ENCODE measurements around the gene MAL. TPM values are rescaled to one million over a fixed set of nuclear protein-coding genes. Genes with fewer than 3 reads are reported as not detected.

The MAL gene
- total RNA-seq, 2 donors from 2014 or later: 127 to 159 TPM

- Mint-ChIP-seq H3K27ac (peak overlapping the region; percentile 91), H3K36me3 (ENCODE audit: low read depth) (no peaks in the 10 kb centered on the region), H3K27me3 (no peaks in the 10 kb centered on the region), H3K4me3 (peak overlapping the region; percentile 85), H3K4me1 (peaks cover 24% of the 10 kb centered on the region)
- no peaks in the 10 kb centered on the region for H3K9me3 ChIP-seq (ENCODE audit: control insufficient read depth, low read length, poor library complexity, severe bottlenecking)
- no peak for DNase-seq
- peak; percentile 63 for ATAC-seq
These were observed 37.8 kb downstream of the MAL start for GRCh38 chr2:95063086-95063958.

GRCh38 chr2:95068256-95068655 lies 42.7 kb downstream of the MAL start:
- Mint-ChIP-seq H3K27ac (no peak overlapping the region), H3K4me1 (peaks cover 14% of the 10 kb centered on the region), H3K27me3 (no peaks in the 10 kb centered on the region), H3K36me3 (ENCODE audit: low read depth) (no peaks in the 10 kb centered on the region), H3K4me3 (no peak overlapping the region)
- no peak for ATAC-seq
- no peak for DNase-seq
- no peaks in the 10 kb centered on the region for H3K9me3 ChIP-seq (ENCODE audit: control insufficient read depth, low read length, poor library complexity, severe bottlenecking)

GRCh38 chr2:95069465-95069864 lies 44.0 kb downstream of the MAL start:
- no peak overlapping the region for H3K4me3 Mint-ChIP-seq
- H3K27me3 Mint-ChIP-seq: no peaks in the 10 kb centered on the region
- ATAC-seq (no peak), DNase-seq (no peak)
- H3K36me3 Mint-ChIP-seq (ENCODE audit: low read depth): no peaks in the 10 kb centered on the region
- H3K9me3 ChIP-seq (ENCODE audit: control insufficient read depth, low read length, poor library complexity, severe bottlenecking): no peaks in the 10 kb centered on the region
- peaks cover 16% of the 10 kb centered on the region for H3K4me1 Mint-ChIP-seq
- no peak overlapping the region for H3K27ac Mint-ChIP-seq

GRCh38 chr2:95071856-95072255 lies 46.3 kb downstream of the MAL start:
- ATAC-seq: no peak
- Mint-ChIP-seq H3K4me1 (peaks cover 38% of the 10 kb centered on the region), H3K27ac (no peak overlapping the region), H3K36me3 (ENCODE audit: low read depth) (no peaks in the 10 kb centered on the region), H3K27me3 (no peaks in the 10 kb centered on the region), H3K4me3 (no peak overlapping the region)
- no peaks in the 10 kb centered on the region for H3K9me3 ChIP-seq (ENCODE audit: control insufficient read depth, low read length, poor library complexity, severe bottlenecking)
- DNase-seq: no peak

GRCh38 chr2:95072424-95072823 lies 46.9 kb downstream of the MAL start:
- DNase-seq (no peak), ATAC-seq (no peak)
- H3K4me1 Mint-ChIP-seq: peaks cover 42% of the 10 kb centered on the region
- H3K9me3 ChIP-seq (ENCODE audit: control insufficient read depth, low read length, poor library complexity, severe bottlenecking): no peaks in the 10 kb centered on the region
- H3K4me3 Mint-ChIP-seq: no peak overlapping the region
- H3K36me3 Mint-ChIP-seq (ENCODE audit: low read depth): no peaks in the 10 kb centered on the region
- no peak overlapping the region for H3K27ac Mint-ChIP-seq
- no peaks in the 10 kb centered on the region for H3K27me3 Mint-ChIP-seq

- no peaks in the 10 kb centered on the region for H3K9me3 ChIP-seq (ENCODE audit: control insufficient read depth, low read length, poor library complexity, severe bottlenecking)
- no peaks in the 10 kb centered on the region for H3K36me3 Mint-ChIP-seq (ENCODE audit: low read depth)
- no peaks in the 10 kb centered on the region for H3K27me3 Mint-ChIP-seq
- DNase-seq (no peak), ATAC-seq (no peak)
- H3K4me3 Mint-ChIP-seq: peak overlapping the region; percentile 85
- H3K27ac Mint-ChIP-seq: peak overlapping the region; percentile 94
- H3K4me1 Mint-ChIP-seq: peaks cover 49% of the 10 kb centered on the region
These were observed 48.6 kb downstream of the MAL start for GRCh38 chr2:95073856-95074662.

- Mint-ChIP-seq H3K4me3 (peak overlapping the region; percentile 85), H3K36me3 (ENCODE audit: low read depth) (no peaks in the 10 kb centered on the region), H3K27me3 (no peaks in the 10 kb centered on the region), H3K27ac (peak overlapping the region; percentile 94), H3K4me1 (peaks cover 50% of the 10 kb centered on the region)
- ATAC-seq: peak; percentile 73
- no peaks in the 10 kb centered on the region for H3K9me3 ChIP-seq (ENCODE audit: control insufficient read depth, low read length, poor library complexity, severe bottlenecking)
- DNase-seq: peak in 2 of 3 donors; percentile 26 to 36
These were observed 49.3 kb downstream of the MAL start for GRCh38 chr2:95074663-95075439.

- peak overlapping the region; percentile 85 for H3K4me3 Mint-ChIP-seq
- DNase-seq (no peak), ATAC-seq (no peak)
- H3K36me3 Mint-ChIP-seq (ENCODE audit: low read depth): no peaks in the 10 kb centered on the region
- peaks cover 53% of the 10 kb centered on the region for H3K4me1 Mint-ChIP-seq
- H3K9me3 ChIP-seq (ENCODE audit: control insufficient read depth, low read length, poor library complexity, severe bottlenecking): no peaks in the 10 kb centered on the region
- H3K27ac Mint-ChIP-seq: peak overlapping the region; percentile 94
- no peaks in the 10 kb centered on the region for H3K27me3 Mint-ChIP-seq
These were observed 50.1 kb downstream of the MAL start for GRCh38 chr2:95075440-95076132.

GRCh38 chr2:95076705-95077529 lies 51.4 kb downstream of the MAL start:
- no peaks in the 10 kb centered on the region for H3K9me3 ChIP-seq (ENCODE audit: control insufficient read depth, low read length, poor library complexity, severe bottlenecking)
- peaks cover 50% of the 10 kb centered on the region for H3K4me1 Mint-ChIP-seq

GRCh38 chr2:95077530-95077825 lies 52.0 kb downstream of the MAL start:
- H3K27me3 Mint-ChIP-seq: no peaks in the 10 kb centered on the region
- H3K36me3 Mint-ChIP-seq (ENCODE audit: low read depth): no peaks in the 10 kb centered on the region
- no peak for ATAC-seq
- H3K4me3 Mint-ChIP-seq: peak overlapping the region; percentile 77
- no peaks in the 10 kb centered on the region for H3K9me3 ChIP-seq (ENCODE audit: control insufficient read depth, low read length, poor library complexity, severe bottlenecking)
- peaks cover 49% of the 10 kb centered on the region for H3K4me1 Mint-ChIP-seq
- H3K27ac Mint-ChIP-seq: peak overlapping the region; percentile 94
- no peak for DNase-seq

More at GRCh38 chr2:95076705-95077529, 51.4 kb downstream of the MAL start:
- peak overlapping the region; percentile 94 for H3K27ac Mint-ChIP-seq
- H3K36me3 Mint-ChIP-seq (ENCODE audit: low read depth): no peaks in the 10 kb centered on the region
- peak; percentile 85 for ATAC-seq
- peak; percentile 81 to 87 (median 85) for DNase-seq
- H3K27me3 Mint-ChIP-seq: no peaks in the 10 kb centered on the region
- peak overlapping the region; percentile 85 for H3K4me3 Mint-ChIP-seq

- no peak for ATAC-seq
- Mint-ChIP-seq H3K27me3 (no peaks in the 10 kb centered on the region), H3K27ac (peak overlapping the region; percentile 94), H3K36me3 (ENCODE audit: low read depth) (no peaks in the 10 kb centered on the region), H3K4me3 (peak overlapping the region; percentile 77), H3K4me1 (peaks cover 47% of the 10 kb centered on the region)
- H3K9me3 ChIP-seq (ENCODE audit: control insufficient read depth, low read length, poor library complexity, severe bottlenecking): no peaks in the 10 kb centered on the region
- no peak for DNase-seq
These were observed 52.5 kb downstream of the MAL start for GRCh38 chr2:95077861-95078603.

Data from T-helper 17 cell (primary cell).